ENCODE results near the gene SLC39A5. TPM values are rescaled to one million over a fixed set of nuclear protein-coding genes. Genes with fewer than 3 reads are reported as not detected.

The SLC39A5 gene
- total RNA-seq, 1 donor from 2014 or later, result not detected

DNA sequence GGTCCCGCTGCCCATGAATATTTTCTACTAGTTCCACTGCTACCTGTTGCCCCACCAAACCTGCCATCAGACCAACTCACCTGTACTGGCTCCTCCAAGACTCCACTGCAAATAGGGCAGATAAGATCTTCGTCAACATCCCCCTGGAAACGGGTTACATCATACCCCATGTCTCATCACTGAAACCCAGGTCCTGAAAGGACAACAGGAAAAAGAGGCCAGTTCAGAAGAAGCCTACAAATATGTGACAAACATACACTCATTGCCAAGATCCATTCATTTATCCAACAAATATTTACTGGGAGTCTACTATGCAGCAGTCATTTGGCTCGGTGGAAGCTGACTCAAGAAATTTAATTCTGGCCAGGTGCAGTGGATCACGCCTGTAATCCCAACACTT lies 16.0 kb upstream of the SLC39A5 start:
- DNase-seq, result no peak

DNA sequence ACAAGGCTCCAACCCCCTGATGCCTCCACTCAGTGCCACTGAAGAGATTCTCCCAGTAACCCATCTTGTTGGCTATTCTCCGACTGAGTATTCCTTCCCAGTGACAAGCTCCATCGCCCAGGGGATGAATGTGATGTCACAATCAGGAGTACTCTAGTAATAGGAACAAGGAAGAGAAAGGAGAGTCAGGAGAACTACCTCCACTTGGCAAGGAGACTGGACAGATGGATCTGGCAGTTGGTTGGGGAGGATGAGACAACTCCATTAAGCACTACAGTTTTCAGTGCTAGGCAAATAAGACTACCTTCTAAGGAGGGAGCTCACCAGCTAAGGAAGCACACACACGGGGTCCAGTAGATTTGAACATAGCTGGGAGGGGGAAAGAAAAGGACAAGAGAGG lies 13.4 kb upstream of the SLC39A5 start:
- no peak for DNase-seq

DNA sequence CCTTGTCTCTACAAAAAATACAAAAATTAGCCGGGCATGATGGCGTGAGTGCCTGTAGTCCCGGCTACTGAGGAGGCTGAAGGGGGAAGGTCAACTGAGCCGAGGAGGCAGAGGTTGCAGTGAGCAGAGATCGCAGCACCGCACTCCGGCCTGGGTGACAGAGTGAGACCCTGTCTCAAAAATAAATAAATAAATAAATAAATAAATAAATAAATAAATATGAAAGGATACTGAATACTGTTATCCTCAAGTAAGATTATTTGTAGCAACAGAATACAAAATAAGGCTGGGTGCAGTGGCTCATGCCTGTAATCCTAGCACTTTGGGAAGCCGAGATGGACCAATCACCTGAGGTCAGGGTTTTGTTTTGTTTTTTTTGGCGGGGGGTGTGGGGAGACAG lies 10.0 kb upstream of the SLC39A5 start:
- no peak for DNase-seq

DNA sequence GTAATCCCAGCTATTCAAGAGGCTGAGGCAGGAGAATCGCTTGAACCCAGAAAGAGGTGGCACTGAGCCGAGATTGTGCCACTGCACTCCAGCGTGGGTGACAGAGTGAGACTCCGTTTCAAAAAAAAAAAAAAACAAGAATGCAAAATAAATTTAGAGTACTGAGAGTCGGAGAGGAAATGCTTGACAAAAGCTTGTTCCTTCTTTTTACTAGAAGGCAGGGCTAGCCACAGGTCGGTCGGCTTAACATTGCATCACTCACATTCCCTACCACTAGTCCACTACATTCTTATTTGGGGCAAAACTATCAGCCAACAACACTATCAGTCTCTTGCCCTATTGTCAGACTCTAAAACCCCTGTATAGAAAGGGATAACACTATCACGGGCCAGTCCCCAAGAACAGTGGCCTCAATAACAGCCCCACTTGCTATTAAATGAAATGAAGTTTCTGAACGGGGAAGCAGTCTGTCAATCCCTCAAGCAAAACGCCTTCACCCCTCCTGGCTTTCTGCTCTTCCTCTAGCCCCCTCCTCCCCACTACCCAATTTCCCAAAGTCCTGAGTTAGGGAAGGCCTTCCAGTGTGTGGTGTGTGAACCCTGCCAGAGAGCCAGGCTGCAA lies 9.1 kb upstream of the SLC39A5 start:
- DNase-seq, result no peak

DNA sequence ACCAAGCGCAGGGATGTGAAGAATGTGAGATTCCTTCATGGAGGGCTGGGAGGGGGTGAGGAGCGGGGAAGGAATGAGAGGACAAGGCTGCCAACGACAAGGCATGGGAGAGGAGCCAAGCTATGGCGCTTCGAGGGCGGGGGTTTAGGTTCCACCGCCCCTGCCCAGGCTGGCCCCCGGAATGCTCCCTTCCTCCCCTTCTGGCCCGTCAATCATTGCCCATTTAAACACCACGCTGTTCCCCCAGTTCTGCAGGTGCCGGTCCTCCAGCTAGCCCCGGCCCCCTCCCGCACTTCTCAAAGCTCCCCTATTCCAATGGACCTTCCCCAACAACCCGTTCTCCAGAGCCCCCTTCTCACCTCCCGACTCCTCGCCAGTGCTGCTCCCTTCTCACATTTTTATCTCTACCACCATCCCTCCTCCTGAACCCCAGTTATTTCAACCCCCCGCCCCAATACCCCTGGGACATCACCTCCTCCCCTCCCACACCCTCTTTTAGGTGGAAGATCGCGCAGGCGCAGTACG lies 8.6 kb upstream of the SLC39A5 start:
- DNase-seq, result no peak

DNA sequence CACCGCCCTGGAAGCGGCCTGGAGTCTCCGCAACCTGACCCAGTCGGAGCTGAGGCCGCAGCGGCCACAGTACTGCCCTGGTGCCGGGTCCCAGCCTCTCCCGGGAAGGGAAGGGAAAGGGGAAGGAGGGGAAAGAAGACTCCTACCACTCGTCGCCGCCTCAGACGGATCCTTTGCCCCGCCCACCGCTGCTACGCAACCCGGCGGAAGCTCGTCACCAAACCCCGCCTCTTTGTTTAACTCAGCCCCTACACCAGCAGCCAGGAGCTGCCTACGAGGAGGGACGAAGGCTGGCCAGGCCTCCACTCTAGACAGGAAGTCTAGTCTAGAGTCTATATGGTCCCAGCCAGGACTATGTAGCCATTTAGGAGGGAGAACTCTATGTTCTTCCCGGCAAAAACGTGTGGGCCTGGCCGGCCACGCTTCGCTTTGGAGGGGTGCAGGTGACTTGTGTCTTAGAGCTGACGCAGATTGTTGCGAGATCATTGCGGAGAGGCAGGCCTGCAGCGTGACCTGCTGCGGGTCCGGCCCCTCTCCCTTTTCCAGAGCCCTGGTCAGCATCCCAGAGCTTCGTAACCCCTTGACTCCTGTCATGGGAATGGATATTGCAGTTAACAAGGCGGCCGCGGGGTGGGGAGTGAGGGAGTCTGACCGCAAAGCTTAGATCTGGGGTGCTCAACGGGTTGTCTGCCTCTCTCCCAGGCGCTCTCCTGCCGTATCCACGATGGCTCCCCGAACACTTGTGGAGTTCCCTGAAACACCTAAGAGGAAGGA lies 7.9 kb upstream of the SLC39A5 start, which contains the start of gene RNF41:
Gene RNF41, minus strand, starts transcription at position 166 of the 774 bp plus-strand sequence. CDS start 7,875 bp downstream, outside the sequence.
- DNase-seq, result peak; percentile 96

DNA sequence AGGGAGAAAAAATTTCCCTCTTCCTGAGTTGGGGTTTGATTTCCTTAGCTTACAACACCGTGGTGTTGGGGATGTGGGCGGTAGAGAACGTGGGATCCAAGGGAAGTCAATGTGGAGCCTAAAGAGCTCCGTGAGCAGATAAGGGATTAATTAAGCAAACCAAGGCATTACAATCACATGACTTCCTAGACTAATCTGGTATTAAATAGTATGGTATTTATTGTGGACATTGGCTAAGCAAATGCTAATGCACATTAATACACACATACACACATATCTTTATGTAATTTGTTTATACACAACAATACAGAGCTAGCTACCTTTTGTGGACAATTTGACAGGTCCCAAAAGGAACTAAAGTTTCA lies 7.3 kb upstream of the SLC39A5 start:
- no peak for DNase-seq

DNA sequence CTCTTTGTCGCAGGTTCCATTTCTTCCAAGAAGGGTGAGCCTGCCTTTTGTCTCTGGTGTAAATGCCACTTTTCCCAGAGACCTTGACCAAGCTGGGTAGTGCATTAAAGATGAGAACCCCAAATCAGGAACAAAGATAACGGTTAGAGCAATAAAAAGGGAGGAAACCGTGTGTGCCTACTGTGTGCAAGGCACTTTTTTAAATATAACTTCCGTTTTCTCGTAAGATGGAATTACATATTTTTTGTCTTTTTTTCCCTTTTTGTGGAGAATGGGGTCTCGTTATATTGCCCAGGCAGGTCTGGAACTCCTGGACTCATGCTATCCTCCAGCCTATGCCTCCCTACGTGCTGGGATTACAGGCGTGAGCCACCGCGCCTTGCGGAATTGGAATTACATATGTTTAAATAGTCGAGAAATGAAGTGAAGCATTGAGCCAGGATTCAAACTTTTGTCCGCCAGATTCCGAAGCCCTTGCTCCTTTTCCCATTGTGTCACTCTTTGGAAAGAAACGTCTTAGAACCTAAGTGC lies 6.2 kb upstream of the SLC39A5 start:
- DNase-seq, result no peak

DNA sequence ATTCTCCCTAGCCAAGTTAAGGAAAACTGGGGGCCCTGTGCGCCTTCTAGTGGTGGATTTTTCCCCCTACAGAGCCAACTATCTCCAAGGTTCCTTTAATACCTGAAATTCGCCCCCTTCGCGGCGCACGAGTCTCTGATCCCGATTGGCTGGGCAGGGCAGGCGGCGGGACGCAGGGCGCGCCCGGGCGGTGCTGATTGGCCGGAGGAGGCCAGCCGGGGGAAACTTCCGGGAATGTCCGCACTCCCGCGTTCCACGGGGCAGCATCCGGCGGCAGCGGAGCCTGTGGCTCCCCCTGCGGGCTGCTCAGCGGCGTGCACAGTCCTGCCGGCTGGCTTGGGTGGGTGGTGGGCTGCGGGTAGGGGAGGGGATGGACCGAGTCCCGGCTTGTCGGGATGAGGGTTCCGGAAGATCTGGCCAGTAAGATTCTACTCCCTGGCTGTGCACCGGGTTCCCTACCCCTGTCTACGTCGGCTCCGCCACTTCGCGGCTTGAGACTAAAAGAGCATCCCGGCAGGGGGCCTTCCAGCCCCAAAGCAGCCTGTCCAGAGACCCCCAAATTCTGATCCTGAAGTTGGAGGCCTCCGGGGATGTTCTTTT lies 5.6 kb upstream of the SLC39A5 start, which contains the start of gene NABP2:
Gene NABP2, plus strand, starts transcription at position 241 of the 600 bp plus-strand sequence. CDS start 515 bp downstream, outside the sequence.
- peak; percentile 97 for DNase-seq

DNA sequence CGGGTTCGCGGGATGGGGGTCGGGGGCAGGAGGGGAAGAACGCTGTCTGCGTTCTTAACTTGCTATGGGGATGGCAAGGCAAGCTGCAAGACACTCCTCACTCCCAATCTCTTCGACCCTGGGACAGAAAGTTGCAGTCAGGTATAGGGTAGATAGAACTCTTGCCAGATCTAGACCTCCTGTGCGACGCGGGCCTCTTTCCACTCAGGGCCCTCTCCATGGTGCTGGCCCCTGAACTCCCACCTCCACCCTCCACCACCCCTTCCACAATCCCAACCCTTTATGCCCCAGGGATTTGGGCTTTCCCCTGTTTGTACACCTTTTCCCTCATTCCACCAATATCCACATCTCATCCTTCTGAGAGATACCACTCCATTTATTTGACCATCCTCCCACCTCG lies 4.9 kb upstream of the SLC39A5 start:
- DNase-seq, result no peak

DNA sequence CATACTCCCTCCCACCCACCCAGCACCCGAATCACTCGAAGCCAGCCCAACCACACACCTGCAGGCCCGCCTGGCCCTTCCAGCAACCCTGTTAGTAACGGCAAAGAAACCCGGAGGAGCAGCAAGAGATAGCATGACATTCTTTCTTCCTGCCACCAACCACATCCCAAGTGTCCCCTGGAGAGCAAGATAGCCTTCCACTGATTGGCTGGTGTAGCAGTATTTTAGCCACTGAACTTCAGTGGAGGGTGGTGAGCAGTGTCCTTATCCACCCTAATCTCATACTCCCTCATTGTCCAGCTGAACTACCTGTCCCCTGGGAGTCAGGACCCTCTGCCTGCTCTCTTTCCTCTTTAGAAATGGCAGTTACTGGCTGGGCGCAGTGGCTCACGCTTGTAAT lies 769 bp upstream of the SLC39A5 start:
- DNase-seq, result no peak

DNA sequence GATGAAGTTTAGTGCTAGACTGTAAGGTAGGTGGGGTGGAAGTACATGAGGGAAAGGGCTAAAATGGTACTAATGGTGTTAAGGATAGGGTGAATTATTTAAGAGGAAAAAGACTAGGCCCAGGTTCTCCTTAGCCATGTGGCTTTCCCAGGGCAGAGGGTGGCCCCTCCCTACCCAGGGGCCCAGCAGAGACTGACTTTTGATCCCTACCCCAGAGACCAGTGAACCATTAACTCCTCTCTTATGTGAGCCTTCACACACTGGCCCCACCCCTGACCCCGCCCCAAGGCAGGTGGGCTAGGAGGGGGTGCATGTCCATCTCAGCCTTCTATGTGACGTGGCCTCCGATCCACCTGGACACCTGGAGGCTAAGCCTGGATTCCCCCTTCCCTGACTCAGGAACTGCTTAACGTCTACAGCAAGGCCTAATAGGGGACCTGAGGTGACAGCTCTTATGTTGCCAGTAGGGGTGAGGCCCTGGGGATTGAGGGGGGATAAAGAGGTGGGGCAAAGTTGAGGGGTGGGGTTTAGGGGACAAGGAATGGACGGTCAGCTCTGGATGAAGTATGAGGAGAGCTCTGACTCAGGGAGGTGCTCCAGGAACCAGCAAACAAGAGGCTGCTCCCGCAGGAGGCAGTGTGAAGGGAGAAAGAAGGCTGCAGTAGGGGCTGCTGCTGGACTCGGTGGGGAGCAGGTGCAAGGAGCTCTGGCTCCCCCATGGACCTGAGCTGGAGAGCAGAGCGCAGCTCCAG lies 757 bp downstream of the SLC39A5 start:
- DNase-seq, result no peak

DNA sequence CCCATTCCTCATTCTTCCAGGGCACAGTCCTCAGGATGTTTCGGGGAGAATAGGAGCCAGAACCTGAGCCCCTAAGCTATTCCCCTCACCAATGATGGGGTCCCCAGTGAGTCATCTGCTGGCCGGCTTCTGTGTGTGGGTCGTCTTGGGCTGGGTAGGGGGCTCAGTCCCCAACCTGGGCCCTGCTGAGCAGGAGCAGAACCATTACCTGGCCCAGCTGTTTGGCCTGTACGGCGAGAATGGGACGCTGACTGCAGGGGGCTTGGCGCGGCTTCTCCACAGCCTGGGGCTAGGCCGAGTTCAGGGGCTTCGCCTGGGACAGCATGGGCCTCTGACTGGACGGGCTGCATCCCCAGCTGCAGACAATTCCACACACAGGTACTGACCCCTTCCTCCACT lies 1.3 kb downstream of the SLC39A5 start:
- DNase-seq, result no peak

DNA sequence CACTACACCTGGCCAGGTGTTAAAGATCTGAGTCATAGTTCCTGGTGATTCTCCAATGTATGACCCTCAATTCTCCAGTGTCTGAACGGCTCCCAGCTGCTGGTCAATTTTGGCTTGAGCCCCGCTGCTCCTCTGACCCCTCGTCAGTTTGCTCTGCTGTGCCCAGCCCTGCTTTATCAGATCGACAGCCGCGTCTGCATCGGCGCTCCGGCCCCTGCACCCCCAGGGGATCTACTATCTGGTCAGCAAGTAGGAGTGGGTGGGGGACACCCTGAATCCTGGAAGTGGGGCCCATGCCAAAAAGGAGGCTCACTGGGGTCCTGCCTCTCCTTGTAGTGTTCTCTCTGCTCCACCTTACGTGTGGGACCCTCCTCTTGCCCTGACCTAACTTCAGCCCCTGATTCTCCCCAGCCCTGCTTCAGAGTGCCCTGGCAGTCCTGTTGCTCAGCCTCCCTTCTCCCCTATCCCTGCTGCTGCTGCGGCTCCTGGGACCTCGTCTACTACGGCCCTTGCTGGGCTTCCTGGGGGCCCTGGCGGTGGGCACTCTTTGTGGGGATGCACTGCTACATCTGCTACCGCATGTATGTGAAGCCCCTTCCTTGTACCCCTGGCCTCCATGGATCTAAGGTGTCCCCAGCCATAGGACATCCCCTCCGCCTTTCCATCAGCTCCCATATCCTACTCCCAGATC lies 5.0 kb downstream of the SLC39A5 start:
- DNase-seq, result no peak

DNA sequence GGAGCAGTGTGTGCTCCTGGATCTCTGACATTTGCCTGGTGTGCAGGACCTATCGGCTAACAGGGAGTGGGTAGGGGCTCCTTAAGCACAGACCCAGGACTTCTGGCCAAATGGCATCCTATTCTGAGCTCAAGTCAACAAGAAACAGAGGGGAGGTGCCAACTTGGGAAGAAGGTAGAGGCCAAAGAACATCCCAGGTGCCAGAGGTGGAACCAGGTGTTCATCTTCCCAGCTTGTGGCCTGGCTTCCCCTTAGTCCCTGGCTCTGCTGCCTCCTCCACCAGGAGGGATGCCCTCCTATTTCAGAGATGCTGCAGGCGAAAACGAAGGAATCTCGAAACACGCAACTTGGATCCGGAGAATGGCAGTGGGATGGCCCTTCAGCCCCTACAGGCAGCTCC lies 6.2 kb downstream of the SLC39A5 start:
- no peak for DNase-seq

DNA sequence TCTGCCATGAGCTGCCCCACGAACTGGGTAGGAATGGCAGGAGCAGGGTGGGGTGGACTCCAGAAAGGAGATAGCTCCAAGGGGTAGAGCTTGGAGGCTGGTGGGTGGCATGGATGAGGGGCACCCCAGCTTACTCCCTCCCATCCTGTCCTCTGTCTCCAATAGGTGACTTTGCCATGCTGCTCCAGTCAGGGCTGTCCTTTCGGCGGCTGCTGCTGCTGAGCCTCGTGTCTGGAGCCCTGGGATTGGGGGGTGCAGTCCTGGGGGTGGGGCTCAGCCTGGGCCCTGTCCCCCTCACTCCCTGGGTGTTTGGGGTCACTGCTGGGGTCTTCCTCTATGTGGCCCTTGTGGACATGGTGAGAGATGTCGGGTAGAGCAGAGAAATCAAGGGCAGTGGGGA lies 7.1 kb downstream of the SLC39A5 start:
- no peak for DNase-seq

DNA sequence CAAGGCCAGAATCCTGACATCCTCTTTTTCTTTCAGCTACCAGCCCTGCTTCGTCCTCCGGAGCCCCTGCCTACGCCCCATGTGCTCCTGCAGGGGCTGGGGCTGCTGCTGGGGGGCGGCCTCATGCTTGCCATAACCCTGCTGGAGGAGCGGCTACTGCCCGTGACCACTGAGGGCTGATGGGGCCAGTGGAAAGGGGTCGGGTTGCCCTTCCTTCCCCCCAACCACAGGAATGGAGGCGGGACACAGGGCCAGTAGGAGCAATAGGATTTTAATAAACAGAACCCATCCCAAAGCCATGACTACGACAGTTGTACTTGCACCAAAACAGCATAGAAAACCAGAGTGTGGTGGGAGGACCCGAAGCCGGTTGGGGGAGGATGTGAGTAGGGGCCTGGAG lies 7.7 kb downstream of the SLC39A5 start:
- no peak for DNase-seq

DNA sequence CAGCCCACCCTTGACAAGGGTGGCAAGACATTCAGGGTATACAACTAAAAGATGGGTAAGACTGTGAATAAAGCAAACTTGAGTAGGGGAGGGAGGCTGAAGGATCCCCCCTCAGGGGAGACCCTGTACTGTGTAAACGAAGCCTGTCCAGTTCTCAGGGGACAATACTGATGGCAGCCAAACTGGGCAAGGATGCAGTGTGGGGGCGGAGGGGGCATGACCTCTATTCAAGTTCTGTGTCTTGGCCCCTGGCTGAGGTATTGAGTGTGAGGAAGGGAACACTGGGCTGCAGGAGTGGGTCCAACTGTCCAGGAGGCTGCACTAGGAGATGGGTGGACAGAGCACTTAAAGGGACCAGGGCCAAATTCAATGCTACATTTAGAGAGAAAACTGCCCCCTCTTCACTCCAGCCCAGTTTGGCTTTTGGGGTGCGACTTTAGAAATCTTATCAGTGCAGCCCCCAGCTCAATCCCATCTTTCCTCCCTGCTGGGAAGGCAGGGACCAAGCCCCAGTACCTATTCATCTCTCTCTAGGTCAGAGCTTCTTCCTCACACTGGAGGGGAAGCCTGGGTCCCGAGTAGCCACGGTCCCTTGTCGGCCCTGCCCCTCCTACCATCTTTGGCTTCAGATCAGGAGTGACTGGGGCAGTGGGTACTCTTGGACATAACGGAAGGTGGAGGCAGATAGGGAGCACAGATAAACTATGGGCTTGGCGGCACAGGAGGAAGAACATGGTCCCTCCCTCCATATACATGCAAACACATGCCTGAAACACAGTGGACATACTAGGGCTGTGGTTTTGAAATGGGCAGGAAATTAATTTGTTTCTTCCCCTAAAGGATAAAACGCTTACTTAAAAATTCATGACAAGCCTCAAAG lies 11.8 kb downstream of the SLC39A5 start:
- no peak for DNase-seq

DNA sequence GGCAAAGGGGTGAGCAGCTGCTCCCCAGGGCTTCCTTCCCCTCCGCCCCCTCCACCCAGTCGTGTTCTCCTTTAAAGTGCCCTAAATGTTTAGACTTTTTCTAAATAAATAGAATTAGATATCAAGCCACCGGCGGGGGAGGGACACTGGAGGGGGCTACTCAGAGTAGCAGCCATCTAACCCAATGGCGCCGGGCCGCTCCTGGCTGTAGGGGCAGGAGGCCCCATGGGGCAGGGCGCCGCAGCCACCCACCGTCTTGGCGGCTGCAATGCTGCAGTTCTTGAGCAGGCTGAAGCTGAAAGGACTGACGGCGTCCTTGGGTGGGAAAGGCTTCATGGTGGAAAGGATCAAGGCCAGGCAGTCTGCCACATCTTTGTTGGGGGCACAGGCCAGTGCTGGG lies 13.1 kb downstream of the SLC39A5 start:
- DNase-seq, result no peak

DNA sequence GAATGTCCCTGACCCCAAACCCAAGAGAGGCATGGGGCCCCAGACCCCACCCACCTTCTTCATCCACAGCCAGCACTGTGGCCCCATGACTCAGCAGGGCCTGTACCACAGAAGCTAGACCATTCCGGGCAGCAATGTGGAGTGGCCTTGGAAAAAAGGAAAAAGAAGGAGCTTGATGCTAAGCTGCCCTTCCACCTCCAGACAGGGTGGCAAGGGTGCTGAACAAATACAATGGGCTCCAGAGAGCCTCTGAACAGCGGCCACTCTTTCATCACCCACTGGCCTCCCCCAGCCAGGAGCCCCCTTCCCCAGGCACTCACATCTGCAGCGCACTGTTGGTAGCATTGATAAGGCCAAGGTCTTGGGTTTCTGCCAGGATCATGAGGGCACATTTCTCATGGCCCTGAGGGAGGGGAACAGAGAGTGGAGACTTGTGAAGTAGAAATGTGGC lies 13.9 kb downstream of the SLC39A5 start:
- no peak for DNase-seq

DNA sequence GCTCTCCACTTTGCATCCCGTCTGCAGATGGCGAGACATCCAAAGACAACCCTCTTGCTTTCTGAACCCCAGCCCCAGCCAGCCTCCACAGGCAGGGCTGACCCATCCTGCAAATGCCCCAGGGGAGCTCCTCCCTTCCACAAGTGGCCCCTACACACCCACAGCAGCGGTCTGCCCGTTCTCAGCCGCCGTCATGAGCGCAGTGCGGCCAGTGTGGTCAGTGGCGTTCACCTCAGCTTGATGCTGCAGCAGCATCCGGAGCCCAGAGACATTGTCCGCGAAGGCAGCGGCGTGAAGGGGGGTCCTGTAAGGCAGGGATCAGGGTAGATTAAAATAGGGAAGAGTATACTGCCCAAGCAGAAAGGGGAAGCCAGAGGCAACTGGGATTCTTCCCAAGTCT lies 14.6 kb downstream of the SLC39A5 start:
- DNase-seq, result no peak

Measured in occipital lobe (tissue), 2 donors.